Nephron (organoid): ENCODE data around the gene CD300E.

Source experiments
- H3K27ac Mint-ChIP-seq, 3 experiments: 2 replicates each; pipeline ENCODE4 v1.8.0; 2020; ENCODE audit warnings: mixed read lengths in 3 of 3, mild to moderate bottlenecking in 2 of 3, moderate library complexity in 1 of 3
- H3K27me3 Mint-ChIP-seq: 2 replicates; pipeline ENCODE4 v1.8.0; 2021; ENCODE audit warnings: low read depth, mild to moderate bottlenecking, moderate library complexity, mixed read lengths
- H3K36me3 Mint-ChIP-seq: 2 replicates; pipeline ENCODE4 v1.8.0; 2020; ENCODE audit warnings: low read depth, mixed read lengths
- H3K4me1 Mint-ChIP-seq: 2 replicates; pipeline ENCODE4 v1.8.0; 2020; ENCODE audit warnings: mixed read lengths
- H3K4me3 Mint-ChIP-seq, 3 experiments: 2 replicates each; pipeline ENCODE4 v1.8.0; 2020; ENCODE audit warnings: mild to moderate bottlenecking in 3 of 3, mixed read lengths in 3 of 3, moderate library complexity in 2 of 3
- H3K9me3 Mint-ChIP-seq: 2 replicates; pipeline ENCODE4 v1.8.0; 2020; ENCODE audit warnings: mixed read lengths
- TF ChIP-seq, protein P1 (sequence below), 3 experiments: fragments of 200-600 bp; sonication (generic); IDR thresholded peaks; one replicate each; pipeline ENCODE4 v1.5.0; 2021; ENCODE audit warnings: antibody characterized with exemption in 3 of 3; ENCODE audit not compliant: unreplicated experiment in 3 of 3

Gene CD300E

GRCh38 chr17:74644419-74644818 lies 20.9 kb upstream of the CD300E start:
- Mint-ChIP-seq H3K4me1 (no peaks in the 10 kb centered on the region), H3K36me3 (no peaks in the 10 kb centered on the region), H3K27me3 (peaks cover 37% of the 10 kb centered on the region), H3K27ac (no peak overlapping the region), H3K9me3 (no peaks in the 10 kb centered on the region), H3K4me3 (no peak overlapping the region)
- TF ChIP-seq, protein P1, sequence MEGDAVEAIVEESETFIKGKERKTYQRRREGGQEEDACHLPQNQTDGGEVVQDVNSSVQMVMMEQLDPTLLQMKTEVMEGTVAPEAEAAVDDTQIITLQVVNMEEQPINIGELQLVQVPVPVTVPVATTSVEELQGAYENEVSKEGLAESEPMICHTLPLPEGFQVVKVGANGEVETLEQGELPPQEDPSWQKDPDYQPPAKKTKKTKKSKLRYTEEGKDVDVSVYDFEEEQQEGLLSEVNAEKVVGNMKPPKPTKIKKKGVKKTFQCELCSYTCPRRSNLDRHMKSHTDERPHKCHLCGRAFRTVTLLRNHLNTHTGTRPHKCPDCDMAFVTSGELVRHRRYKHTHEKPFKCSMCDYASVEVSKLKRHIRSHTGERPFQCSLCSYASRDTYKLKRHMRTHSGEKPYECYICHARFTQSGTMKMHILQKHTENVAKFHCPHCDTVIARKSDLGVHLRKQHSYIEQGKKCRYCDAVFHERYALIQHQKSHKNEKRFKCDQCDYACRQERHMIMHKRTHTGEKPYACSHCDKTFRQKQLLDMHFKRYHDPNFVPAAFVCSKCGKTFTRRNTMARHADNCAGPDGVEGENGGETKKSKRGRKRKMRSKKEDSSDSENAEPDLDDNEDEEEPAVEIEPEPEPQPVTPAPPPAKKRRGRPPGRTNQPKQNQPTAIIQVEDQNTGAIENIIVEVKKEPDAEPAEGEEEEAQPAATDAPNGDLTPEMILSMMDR (IDR thresholded peaks at IDR 0.05; ENCODE audit: unreplicated experiment in 3 of 3), result no peak

- H3K27me3 Mint-ChIP-seq, result peaks cover 35% of the 10 kb centered on the region
- no peaks in the 10 kb centered on the region for H3K9me3 Mint-ChIP-seq
- no peaks in the 10 kb centered on the region for H3K4me1 Mint-ChIP-seq
- no peak overlapping the region for H3K4me3 Mint-ChIP-seq
- no peaks in the 10 kb centered on the region for H3K36me3 Mint-ChIP-seq
- TF ChIP-seq, protein P1 (IDR thresholded peaks at IDR 0.05; ENCODE audit: unreplicated experiment in 3 of 3), result no peak
- H3K27ac Mint-ChIP-seq, result no peak overlapping the region
These were observed 20.3 kb upstream of the CD300E start for GRCh38 chr17:74643826-74644225.

DNA sequence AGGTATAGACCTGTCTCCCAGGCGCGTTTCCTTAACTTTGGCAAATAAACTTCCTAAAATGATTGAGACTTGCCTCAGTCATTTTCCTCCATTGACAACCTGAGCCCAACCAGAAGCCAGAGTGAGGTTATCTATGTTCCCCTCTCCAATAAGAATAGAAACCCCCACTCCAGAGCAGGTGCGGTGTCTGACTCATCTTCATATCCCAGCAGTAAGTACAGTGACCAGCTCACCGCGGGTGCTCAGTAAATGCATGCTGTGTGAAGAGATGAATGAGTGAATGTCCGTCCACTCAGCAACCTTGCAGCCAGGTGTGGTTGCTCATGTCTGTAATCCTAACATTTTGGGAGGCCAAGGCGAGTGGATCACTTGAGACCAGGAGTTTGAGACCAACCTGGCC lies 19.5 kb upstream of the CD300E start:
- Mint-ChIP-seq H3K4me3 (no peak overlapping the region), H3K9me3 (no peaks in the 10 kb centered on the region), H3K27ac (no peak overlapping the region), H3K27me3 (peaks cover 28% of the 10 kb centered on the region), H3K4me1 (no peaks in the 10 kb centered on the region), H3K36me3 (no peaks in the 10 kb centered on the region)
- TF ChIP-seq, protein P1 (IDR thresholded peaks at IDR 0.05; ENCODE audit: unreplicated experiment in 3 of 3), result no peak

DNA sequence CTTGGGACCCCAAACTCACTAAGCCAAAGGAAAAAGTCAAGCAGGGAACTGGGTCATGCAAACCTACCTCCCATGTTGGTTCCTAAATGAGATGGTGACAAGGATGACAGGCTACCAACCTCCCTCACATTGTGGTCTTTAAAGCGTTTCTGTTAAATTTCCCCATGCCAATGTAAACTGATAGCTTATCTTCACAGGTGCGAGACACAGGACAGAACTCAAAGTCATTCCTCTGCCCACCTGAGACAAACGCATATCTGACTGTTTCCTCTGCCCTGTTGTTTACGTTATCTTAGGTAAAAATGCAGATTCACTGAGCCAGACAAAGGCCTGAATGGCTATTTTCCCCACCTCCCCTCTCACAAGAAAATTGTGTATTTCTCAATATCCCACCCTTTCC lies 19.0 kb upstream of the CD300E start:
- Mint-ChIP-seq H3K27ac (no peak overlapping the region), H3K9me3 (no peaks in the 10 kb centered on the region), H3K4me3 (no peak overlapping the region), H3K27me3 (peaks cover 25% of the 10 kb centered on the region), H3K36me3 (no peaks in the 10 kb centered on the region), H3K4me1 (no peaks in the 10 kb centered on the region)
- TF ChIP-seq, protein P1 (IDR thresholded peaks at IDR 0.05; ENCODE audit: unreplicated experiment in 3 of 3), result no peak

DNA sequence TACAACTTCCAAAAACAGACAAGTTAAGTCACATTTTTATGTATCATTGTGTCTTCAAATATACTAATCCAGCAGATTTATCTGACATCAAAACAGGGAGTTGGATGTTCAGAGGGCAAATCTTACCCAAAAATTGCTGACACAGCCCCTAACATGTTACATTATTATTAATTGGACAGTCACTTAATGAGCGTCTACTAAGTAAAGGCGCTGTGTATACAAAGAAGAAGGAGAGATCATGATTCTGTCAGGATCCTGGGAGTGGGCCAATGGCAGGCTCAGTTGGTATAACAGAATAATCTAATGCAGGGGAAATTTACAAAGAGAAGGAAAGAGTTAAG lies 18.4 kb upstream of the CD300E start:
- Mint-ChIP-seq H3K4me3 (no peak overlapping the region), H3K9me3 (no peaks in the 10 kb centered on the region), H3K27me3 (peaks cover 19% of the 10 kb centered on the region), H3K4me1 (no peaks in the 10 kb centered on the region), H3K27ac (no peak overlapping the region), H3K36me3 (no peaks in the 10 kb centered on the region)
- TF ChIP-seq, protein P1 (IDR thresholded peaks at IDR 0.05; ENCODE audit: unreplicated experiment in 3 of 3), result no peak

GRCh38 chr17:74641224-74641957 lies 17.9 kb upstream of the CD300E start:
- Mint-ChIP-seq H3K4me1 (no peaks in the 10 kb centered on the region), H3K36me3 (no peaks in the 10 kb centered on the region), H3K27me3 (peaks cover 19% of the 10 kb centered on the region), H3K9me3 (no peaks in the 10 kb centered on the region), H3K27ac (no peak overlapping the region), H3K4me3 (no peak overlapping the region)
- TF ChIP-seq, protein P1 (IDR thresholded peaks at IDR 0.05; ENCODE audit: unreplicated experiment in 3 of 3), result no peak
